ENCODE data around the gene PARN.

The PARN gene

DNA sequence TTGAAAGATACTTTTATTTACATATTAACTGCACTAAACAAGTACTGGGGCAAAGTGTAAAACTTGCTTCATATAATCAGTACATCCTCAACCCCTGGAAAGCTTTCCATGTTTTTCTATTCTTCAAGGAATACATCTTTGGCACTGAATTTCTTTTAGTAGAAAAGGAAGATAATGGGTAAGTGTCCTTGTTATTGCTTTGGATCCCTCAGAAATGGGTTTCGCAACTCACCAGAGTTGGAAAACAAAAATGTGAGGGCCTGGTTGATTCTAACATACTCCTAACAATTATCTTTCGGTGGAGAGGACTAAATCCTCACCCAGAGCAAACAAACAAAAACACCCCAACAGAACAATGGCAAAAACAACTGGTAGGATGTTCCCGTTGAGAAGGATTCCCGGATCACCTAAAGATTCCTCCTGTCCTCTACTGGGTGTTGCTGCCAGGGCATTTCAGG, 120.4 kb downstream of the PARN start:
- Histone ChIP-seq H3K4me1 (ENCODE audit: control insufficient read depth, low read length) (no peaks in the 10 kb centered on the region), H4K20me1 (ENCODE audit: control insufficient read depth, insufficient read depth, low read depth, low read length) (peaks cover 3% of the 10 kb centered on the region; the same call in 1 of the 2 replicates), H3K36me3 (ENCODE audit: control insufficient read depth, low read length) (peaks cover 14% of the 10 kb centered on the region), H3K27ac (ENCODE audit: low read depth, low read length) (no peak overlapping the region), H3K27me3 (ENCODE audit: control insufficient read depth, low read length) (no peaks in the 10 kb centered on the region), H3K4me2 (ENCODE audit: low read length) (no peak overlapping the region), H3K4me3 (ENCODE audit: low read length) (no peak overlapping the region), H3F3A (ENCODE audit: control insufficient read depth, insufficient read depth) (no peaks in the 10 kb centered on the region; the same call in 1 of the 2 replicates), H3K9me2 (replicated peaks; ENCODE audit: control insufficient read depth, low read length) (no peaks in the 10 kb centered on the region), H3K9me3 (ENCODE audit: control insufficient read depth, insufficient read depth, low read length) (no peaks in the 10 kb centered on the region), H3K79me2 (ENCODE audit: control insufficient read depth, low read length) (peaks cover 44% of the 10 kb centered on the region)
- TF ChIP-seq EZH2phosphoT487 (IDR thresholded peaks at IDR 0.05; ENCODE audit: borderline replicate concordance, low read length) = no peak
- TF ChIP-seq, protein P1, sequence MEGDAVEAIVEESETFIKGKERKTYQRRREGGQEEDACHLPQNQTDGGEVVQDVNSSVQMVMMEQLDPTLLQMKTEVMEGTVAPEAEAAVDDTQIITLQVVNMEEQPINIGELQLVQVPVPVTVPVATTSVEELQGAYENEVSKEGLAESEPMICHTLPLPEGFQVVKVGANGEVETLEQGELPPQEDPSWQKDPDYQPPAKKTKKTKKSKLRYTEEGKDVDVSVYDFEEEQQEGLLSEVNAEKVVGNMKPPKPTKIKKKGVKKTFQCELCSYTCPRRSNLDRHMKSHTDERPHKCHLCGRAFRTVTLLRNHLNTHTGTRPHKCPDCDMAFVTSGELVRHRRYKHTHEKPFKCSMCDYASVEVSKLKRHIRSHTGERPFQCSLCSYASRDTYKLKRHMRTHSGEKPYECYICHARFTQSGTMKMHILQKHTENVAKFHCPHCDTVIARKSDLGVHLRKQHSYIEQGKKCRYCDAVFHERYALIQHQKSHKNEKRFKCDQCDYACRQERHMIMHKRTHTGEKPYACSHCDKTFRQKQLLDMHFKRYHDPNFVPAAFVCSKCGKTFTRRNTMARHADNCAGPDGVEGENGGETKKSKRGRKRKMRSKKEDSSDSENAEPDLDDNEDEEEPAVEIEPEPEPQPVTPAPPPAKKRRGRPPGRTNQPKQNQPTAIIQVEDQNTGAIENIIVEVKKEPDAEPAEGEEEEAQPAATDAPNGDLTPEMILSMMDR (IDR thresholded peaks at IDR 0.05; ENCODE audit: low read depth, low read length, poor library complexity, severe bottlenecking) = no peak

DNA sequence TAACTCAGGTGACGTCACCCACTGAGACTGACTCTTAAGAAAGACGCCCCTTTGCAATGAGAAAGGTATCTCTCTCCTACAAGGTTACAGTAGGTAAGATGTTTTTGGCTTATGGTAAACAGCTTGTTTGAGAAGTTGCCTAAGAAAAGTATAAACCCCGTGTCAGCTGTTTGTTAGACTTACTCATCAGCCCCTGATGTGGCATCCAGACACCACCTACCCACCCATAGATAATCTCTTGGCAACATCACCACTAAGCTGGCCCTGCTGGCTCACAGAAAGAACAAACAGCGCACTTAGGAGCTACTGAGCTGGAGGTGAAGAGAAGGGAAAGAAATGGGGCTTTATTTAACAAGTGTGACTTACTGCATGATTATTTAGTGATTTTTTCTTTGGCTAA, 121.0 kb downstream of the PARN start:
- Histone ChIP-seq H3K36me3 (ENCODE audit: control insufficient read depth, low read length) (peaks cover 13% of the 10 kb centered on the region), H3K4me3 (ENCODE audit: low read length) (no peak overlapping the region), H3F3A (ENCODE audit: control insufficient read depth, insufficient read depth) (no peaks in the 10 kb centered on the region; the same call in 1 of the 2 replicates), H3K4me2 (ENCODE audit: low read length) (no peak overlapping the region), H3K4me1 (ENCODE audit: control insufficient read depth, low read length) (no peaks in the 10 kb centered on the region), H3K27ac (ENCODE audit: low read depth, low read length) (no peak overlapping the region), H4K20me1 (ENCODE audit: control insufficient read depth, insufficient read depth, low read depth, low read length) (peaks cover 3% of the 10 kb centered on the region; the same call in 1 of the 2 replicates), H3K79me2 (ENCODE audit: control insufficient read depth, low read length) (peaks cover 44% of the 10 kb centered on the region), H3K27me3 (ENCODE audit: control insufficient read depth, low read length) (no peaks in the 10 kb centered on the region), H3K9me2 (replicated peaks; ENCODE audit: control insufficient read depth, low read length) (no peaks in the 10 kb centered on the region), H3K9me3 (ENCODE audit: control insufficient read depth, insufficient read depth, low read length) (no peaks in the 10 kb centered on the region)
- no peak for TF ChIP-seq EZH2phosphoT487 (IDR thresholded peaks at IDR 0.05; ENCODE audit: borderline replicate concordance, low read length)
- TF ChIP-seq, protein P1 (IDR thresholded peaks at IDR 0.05; ENCODE audit: low read depth, low read length, poor library complexity, severe bottlenecking) = no peak

DNA sequence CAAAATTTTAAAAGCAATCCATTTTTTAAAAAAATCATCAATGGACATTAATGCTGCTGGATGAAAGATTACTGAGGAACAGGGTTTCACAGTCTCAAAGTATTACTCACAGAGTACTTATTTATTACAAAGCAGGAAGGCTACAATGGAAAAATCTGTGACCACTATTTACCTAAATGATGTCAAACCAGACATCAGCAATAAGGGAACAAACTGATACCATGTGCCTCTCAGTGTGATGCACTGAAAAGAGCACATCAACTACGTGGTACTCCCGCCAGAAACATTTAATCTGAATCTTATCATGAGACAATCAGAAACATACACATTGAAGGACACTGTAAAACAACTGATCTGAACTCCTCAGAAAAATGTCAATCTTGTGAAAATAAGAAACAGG, 124.2 kb downstream of the PARN start:
- Histone ChIP-seq H3K9me2 (replicated peaks; ENCODE audit: control insufficient read depth, low read length) (no peaks in the 10 kb centered on the region), H3K36me3 (ENCODE audit: control insufficient read depth, low read length) (peaks cover 21% of the 10 kb centered on the region), H3F3A (ENCODE audit: control insufficient read depth, insufficient read depth) (no peaks in the 10 kb centered on the region), H3K79me2 (ENCODE audit: control insufficient read depth, low read length) (peaks cover 47% of the 10 kb centered on the region), H3K27ac (ENCODE audit: low read depth, low read length) (no peak overlapping the region), H3K27me3 (ENCODE audit: control insufficient read depth, low read length) (no peaks in the 10 kb centered on the region), H3K4me3 (ENCODE audit: low read length) (no peak overlapping the region), H3K9me3 (ENCODE audit: control insufficient read depth, insufficient read depth, low read length) (no peaks in the 10 kb centered on the region), H3K4me1 (ENCODE audit: control insufficient read depth, low read length) (no peaks in the 10 kb centered on the region), H4K20me1 (ENCODE audit: control insufficient read depth, insufficient read depth, low read depth, low read length) (no peaks in the 10 kb centered on the region; the same call in 1 of the 2 replicates), H3K4me2 (ENCODE audit: low read length) (no peak overlapping the region)
- no peak for TF ChIP-seq EZH2phosphoT487 (IDR thresholded peaks at IDR 0.05; ENCODE audit: borderline replicate concordance, low read length)
- TF ChIP-seq, protein P1 (IDR thresholded peaks at IDR 0.05; ENCODE audit: low read depth, low read length, poor library complexity, severe bottlenecking) = no peak

Data from DOHH2 (cell line).